Nephron progenitor cell (in vitro differentiated cells): Measurements from ENCODE around the gene FOXE1.

ENCODE experiments used
- DNase-seq: peaks from one replicate; pipeline ENCODE4 v3.0.0; 2021
- H3K27ac Mint-ChIP-seq: 2 replicates; pipeline ENCODE4 v1.8.0; 2021; ENCODE audit warnings: mild to moderate bottlenecking, moderate library complexity, mixed read lengths
- H3K27me3 Mint-ChIP-seq: 2 replicates; pipeline ENCODE4 v1.8.0; 2021; ENCODE audit warnings: mild to moderate bottlenecking, low read depth, mixed read lengths; ENCODE audit not compliant: poor library complexity
- H3K36me3 Mint-ChIP-seq: 2 replicates; pipeline ENCODE4 v1.8.0; 2021; ENCODE audit warnings: low read depth, mixed read lengths
- H3K4me1 Mint-ChIP-seq: 2 replicates; pipeline ENCODE4 v1.8.0; 2021; ENCODE audit warnings: mixed read lengths
- H3K4me3 Mint-ChIP-seq: 2 replicates; pipeline ENCODE4 v1.8.0; 2021; ENCODE audit warnings: mild to moderate bottlenecking, moderate library complexity, mixed read lengths
- H3K9me3 Mint-ChIP-seq: 2 replicates; pipeline ENCODE4 v1.8.0; 2021; ENCODE audit warnings: mild to moderate bottlenecking, moderate library complexity, mixed read lengths
- CTCF ChIP-seq: fragments of 200-600 bp; sonication (generic); IDR thresholded peaks from 2 replicates; pipeline ENCODE4 v1.5.0; 2021; ENCODE audit warnings: antibody characterized with exemption

FOXE1 gene

GRCh38 chr9:97809666-97810344, 43.2 kb upstream of the FOXE1 start:
- no peak overlapping the region for H3K27ac Mint-ChIP-seq
- H3K4me1 Mint-ChIP-seq = peaks cover 5% of the 10 kb centered on the region
- H3K4me3 Mint-ChIP-seq = no peak overlapping the region
- peaks cover 81% of the 10 kb centered on the region for H3K27me3 Mint-ChIP-seq
- no peak for DNase-seq
- no peaks in the 10 kb centered on the region for H3K9me3 Mint-ChIP-seq
- TF ChIP-seq CTCF = no peak
- H3K36me3 Mint-ChIP-seq = no peaks in the 10 kb centered on the region

- Mint-ChIP-seq H3K4me3 (no peak overlapping the region), H3K36me3 (no peaks in the 10 kb centered on the region), H3K4me1 (peaks cover 5% of the 10 kb centered on the region), H3K9me3 (no peaks in the 10 kb centered on the region), H3K27me3 (peaks cover 71% of the 10 kb centered on the region), H3K27ac (no peak overlapping the region)
- DNase-seq = no peak
- no peak for TF ChIP-seq CTCF
These were observed 41.3 kb upstream of the FOXE1 start for GRCh38 chr9:97811533-97812246.

GRCh38 chr9:97812247-97812543, 40.8 kb upstream of the FOXE1 start:
- H3K9me3 Mint-ChIP-seq = no peaks in the 10 kb centered on the region
- peaks cover 67% of the 10 kb centered on the region for H3K27me3 Mint-ChIP-seq
- no peak for DNase-seq
- no peak for TF ChIP-seq CTCF
- H3K4me1 Mint-ChIP-seq = peaks cover 5% of the 10 kb centered on the region
- no peak overlapping the region for H3K4me3 Mint-ChIP-seq
- H3K36me3 Mint-ChIP-seq = no peaks in the 10 kb centered on the region
- no peak overlapping the region for H3K27ac Mint-ChIP-seq

GRCh38 chr9:97813072-97813471, 40.0 kb upstream of the FOXE1 start:
- Mint-ChIP-seq H3K9me3 (no peaks in the 10 kb centered on the region), H3K27ac (no peak overlapping the region), H3K4me3 (no peak overlapping the region), H3K27me3 (peaks cover 67% of the 10 kb centered on the region), H3K36me3 (no peaks in the 10 kb centered on the region), H3K4me1 (peaks cover 5% of the 10 kb centered on the region)
- no peak for TF ChIP-seq CTCF
- DNase-seq = no peak

GRCh38 chr9:97819735-97820134, 33.3 kb upstream of the FOXE1 start:
- Mint-ChIP-seq H3K27me3 (peaks cover 76% of the 10 kb centered on the region), H3K4me3 (no peak overlapping the region), H3K4me1 (no peaks in the 10 kb centered on the region), H3K36me3 (no peaks in the 10 kb centered on the region), H3K9me3 (peaks cover 3% of the 10 kb centered on the region), H3K27ac (no peak overlapping the region)
- DNase-seq = no peak
- no peak for TF ChIP-seq CTCF

GRCh38 chr9:97820373-97820772, 32.7 kb upstream of the FOXE1 start:
- no peaks in the 10 kb centered on the region for H3K4me1 Mint-ChIP-seq
- no peak overlapping the region for H3K4me3 Mint-ChIP-seq
- TF ChIP-seq CTCF = no peak
- DNase-seq = no peak
- H3K27ac Mint-ChIP-seq = no peak overlapping the region
- no peaks in the 10 kb centered on the region for H3K36me3 Mint-ChIP-seq
- H3K27me3 Mint-ChIP-seq = peaks cover 78% of the 10 kb centered on the region
- H3K9me3 Mint-ChIP-seq = peaks cover 3% of the 10 kb centered on the region
